Ecto neural progenitor cell (in vitro differentiated cells): ENCODE measurements around the gene IFI27.

Experiments used
- DNase-seq: peaks from one replicate; pipeline ENCODE4 v3.0.0-alpha.2; 2018; ENCODE audit warnings: low spot score

IFI27 gene

DNA sequence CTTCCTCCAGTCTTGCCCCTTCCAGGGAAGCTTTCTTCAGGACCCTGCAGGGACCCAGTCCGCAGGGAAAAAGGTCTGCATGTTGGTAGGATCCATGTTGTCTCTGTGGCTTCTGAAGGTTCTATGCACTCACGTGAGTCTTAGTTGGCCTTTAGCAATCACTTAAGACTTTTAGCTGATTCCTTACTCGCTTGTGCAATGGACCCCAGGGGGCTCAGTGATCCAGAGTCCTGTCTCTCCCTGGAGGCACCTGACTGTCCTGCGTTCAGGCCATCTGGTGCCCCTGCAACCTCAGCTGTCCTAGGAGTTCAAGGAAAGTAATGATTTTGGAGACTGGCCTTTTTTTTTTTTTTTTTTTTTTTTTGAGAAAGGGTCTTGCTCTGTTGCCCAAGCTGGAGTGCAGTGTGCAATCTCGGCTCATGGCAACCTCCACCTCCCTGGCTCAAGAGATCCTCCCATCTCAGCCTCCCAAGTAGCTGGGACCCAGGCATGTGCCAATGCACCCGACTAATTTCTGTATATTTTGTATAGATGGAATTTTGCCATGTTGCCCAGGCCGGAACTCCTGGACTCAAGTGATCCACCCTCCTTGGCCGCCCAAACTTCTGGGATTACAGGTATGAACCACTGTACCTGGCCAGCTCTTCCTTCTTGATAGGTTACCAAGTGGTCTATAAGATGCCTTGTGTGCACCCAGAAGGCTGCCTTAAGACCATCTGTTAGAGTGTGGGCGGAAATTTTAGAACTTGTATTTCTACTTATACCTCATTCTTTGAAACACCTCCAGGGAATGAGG is 14.2 kb downstream of the IFI27 start:
- peak; percentile 24 for DNase-seq

DNA sequence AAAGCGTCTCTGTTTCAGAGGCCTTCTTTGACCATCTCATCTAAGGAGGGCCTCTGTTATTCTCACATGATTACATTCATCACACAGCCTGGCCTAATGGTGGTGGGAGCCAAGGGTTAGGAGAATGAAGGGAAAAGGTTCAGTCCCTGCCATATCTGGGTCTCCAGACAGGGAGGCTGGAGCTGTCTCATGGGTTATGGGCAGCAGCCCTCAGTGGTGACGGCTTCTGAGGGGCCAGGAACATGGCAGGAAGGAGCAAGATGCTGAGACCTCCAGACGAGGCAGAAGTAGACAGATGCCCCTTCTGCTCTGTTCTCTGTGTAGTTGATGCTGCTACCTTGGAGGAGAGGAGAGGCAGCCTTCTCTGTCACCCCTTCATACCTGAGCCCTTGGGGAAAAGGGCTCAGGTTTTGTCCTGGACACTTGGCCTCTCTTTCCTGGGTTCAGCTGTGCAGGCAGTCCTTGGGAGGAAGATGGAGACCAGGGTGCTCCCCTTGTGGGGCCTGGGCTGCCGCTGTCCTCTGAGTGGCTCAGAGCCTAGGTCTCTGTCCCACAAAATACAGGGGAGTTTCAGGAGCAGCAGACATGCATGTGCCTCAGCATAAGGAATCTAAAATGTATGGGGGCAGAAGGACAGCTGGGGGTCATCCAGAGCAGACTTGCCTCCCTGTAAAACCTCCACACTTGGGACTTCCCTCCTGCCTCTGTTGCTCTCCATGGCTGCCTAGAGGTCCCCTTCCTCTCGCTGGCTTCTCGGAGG is 15.3 kb downstream of the IFI27 start:
- peak; percentile 28 for DNase-seq

DNA sequence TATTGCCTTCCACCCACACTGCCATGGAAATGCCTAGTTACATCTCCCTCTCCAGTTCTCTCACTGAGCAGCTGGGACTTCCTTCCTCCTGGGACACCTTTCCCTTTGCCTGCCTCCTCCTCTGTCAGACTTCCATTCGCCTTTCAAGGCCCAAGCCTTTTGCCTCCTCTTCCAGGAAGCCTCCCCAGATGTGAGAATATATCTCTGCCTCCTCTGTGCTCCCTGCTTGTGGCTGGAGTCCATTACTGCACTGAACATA is 15.8 kb downstream of the IFI27 start:
- peak; percentile 16 for DNase-seq

DNA sequence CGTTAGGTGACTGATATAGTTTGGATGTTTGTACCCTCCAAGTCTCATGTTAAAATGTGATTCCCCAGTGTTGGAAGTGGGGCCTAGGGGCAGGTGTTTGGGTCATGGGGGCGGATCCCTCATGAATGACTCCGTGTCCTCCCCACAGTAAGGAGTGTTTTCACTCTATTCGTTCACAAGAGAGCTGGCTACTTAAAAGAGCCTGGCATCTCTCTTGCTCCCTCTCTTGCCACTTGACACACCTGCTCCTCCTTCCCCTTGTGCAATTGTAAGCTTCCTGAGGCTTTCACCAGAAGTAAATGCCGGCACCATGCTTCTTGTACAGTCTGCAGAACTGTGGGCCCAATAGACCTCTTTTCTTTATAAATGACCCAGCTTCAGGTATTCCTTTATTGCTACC is 16.3 kb downstream of the IFI27 start:
- DNase-seq: no peak

DNA sequence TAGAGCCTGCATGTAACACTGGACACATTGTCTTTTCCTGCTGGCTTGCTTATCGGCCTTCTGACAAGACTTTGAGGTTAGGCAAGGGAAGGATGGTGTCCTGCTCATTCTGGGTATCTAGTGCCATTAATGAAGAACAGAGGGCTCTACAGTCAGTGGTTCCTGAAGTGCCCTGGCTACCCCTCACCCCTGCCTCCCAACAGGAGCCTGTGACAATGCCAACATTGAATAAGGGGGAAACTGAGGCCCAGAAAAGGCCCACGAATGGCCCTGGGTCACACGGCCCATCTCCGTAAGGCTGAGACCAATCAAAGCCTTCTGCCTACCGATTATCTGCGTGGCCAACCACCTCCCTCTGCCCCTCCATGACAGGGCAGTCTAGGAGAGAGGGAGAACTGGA is 16.8 kb downstream of the IFI27 start:
- DNase-seq: peak; percentile 12

DNA sequence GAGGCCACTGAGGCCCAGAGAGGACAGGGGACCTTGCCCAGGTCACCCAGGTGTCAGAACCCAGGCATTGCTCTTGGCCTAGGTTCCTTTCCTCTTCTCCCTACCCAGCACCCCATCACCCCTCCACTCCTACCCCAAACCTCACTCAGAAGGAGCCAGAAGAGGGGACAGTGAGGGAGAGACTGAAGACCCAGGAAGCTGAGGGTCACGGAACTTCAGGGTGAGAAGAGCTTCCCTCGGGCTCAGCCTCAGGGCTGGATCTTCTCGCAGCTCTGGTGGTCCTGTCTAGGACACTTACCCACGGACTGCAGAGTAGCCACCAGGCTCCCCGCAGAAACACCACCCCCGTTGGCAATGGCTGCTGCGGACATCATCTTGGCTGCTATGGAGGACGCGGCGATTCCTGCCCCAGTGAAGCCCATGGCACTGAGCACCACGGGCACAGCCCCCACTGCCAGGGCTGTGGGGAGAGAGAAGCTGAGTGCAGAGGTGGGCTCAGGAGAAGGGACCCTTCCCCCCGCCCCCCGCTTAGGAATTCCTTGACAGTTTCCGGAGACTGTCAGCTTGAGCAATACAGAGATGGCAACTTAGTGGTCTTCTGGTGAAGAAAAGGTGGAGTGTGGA is 17.8 kb downstream of the IFI27 start:
- peak; percentile 41 for DNase-seq

DNA sequence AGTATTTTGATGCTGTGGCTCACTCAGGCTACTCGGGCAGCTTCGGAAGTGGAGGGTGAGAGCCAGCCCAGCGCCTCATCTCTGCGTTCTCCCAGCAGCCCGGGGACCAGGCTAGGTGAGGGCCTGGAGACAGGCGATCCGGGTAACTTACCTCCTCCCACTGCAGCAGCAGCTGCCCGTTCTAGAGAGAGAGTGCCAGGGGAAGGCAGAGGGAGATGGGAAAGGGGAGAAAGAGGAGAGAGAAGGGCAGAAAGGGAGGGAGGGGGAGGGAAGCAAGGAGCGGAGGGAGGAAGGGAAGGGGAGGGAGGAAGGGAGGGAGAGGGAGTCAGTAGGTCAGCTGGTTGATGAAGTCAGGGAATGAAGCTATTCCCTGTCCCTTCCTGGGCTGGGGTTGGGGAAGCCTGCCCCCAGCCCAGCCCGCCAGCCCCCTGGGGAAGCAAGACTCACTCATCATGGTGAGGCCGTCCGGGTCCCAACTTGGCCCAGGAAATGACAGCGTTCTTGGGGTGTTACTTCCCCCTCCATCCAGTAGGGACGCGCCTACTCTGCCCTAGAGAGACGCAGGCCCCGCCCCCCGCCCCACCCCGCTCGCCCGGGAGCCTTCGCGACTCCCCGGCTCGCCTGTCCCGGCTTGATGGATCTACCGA is 18.7 kb downstream of the IFI27 start, which contains the start of gene IFI27L2:
Gene IFI27L2 (minus strand): TSS at position 494 of the 647 bp plus-strand sequence. CDS start 40 bp downstream, at position 454.
- DNase-seq: peak; percentile 89

DNA sequence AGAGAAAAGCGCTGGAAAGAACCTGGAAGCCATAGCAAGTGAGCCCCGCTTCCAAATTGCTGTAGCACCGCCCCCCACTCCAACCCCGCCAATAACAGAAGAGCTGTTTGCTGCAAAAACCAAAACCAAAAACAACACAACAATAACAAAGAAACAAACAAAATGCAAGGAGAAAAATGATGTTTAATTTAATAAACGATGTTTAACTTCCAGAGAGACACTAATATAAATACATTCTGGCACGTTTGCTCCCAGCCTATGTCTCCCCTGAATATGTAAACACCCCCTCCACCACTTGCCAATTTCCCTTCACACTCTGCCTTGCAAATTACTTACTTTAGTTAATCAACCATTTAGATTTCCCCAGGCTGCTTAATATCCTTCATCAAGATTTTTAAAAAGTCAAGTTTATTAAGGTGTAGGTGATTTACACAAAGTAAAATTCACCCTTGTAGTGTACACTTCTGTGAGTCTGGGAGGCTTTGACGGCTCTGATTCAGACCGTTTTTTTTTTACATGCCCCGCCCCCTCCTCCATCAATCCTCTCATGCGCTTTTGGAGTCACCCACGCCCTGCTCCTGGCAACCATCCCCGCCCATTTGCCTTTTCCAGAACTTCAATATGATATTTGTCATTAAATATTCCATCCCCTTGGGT is 19.4 kb downstream of the IFI27 start:
- peak; percentile 57 for DNase-seq

DNA sequence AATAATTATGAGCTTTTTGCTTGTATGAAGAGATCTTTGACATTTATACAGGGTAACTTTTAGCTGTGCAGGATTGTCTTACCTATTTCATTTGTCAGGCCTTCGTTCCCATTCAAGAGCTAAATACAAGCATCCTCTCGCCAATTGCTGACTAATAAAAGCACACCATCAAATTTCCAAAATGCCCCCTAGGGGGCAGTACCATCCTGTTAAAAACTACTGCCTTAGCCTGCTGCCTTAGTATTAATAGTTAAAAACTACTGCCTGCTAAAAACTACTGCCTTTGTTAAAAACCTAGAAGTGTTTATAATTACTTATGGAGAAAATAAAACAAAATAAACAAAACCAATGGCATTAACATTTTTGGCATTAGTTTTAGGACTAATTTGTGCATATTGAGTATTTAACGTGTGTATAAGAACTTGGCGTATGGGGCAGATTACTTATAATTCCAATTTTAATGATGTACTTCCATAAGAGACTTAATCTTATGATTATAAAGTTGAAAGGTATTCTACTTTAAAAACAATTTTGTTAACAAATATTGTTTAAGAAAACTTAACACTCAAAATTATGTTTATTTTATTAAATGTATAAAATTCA is 21.9 kb downstream of the IFI27 start:
- peak; percentile 62 for DNase-seq

DNA sequence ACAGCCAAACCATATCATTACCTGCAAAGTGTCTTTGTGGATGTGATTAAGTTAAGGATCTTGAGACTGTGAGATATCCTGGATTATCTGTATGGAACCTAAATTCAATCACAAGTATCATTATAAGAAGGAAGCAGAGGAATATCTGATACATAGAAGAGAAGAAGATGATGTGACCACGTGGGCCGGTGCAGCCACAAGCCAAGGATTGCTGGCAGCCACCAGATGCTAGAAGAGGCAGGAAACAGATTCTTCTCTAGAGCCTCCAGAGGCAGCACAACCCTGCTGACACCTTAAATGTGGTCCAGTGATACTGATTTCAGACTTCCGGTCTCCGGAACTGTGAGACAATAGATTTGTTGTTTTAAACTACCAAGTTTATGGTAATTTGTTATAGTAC is 24.9 kb downstream of the IFI27 start:
- DNase-seq: no peak

DNA sequence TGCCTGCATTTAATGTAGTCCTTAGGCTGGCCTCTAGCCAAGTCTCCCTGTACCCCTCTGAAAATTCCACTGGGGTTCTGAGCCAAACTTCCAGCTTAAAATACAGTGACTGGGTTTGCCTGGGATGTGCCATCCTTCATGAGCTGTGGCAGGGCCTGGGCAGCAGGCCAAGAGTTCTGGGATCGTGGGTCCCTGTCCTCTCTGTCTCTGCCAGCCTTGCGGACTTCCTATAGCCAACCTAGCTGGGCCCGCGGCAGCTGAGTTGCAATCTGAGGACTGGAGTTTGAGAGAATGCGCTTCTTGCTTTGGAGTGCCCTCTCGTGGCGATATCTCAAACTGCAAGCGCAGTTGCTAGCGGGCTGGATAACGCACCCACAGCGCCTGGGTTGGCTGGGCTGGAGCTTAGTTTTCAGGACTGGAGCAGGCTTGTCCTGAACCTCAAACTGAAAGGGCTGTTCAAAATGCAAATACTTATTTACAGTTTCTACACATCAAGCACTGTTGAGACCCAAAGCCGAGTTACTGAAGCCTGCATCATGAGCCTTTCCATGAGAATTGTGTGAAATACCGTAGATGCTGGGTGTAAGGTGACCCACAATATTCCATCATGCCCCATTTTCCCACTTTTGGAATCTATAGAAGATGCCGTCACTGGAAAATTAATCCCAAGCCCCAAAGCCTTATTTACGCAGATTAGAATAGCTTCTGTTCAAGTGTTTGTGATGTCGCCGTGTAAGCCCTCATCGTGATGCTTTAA is 26.2 kb downstream of the IFI27 start:
- peak; percentile 89 for DNase-seq

DNA sequence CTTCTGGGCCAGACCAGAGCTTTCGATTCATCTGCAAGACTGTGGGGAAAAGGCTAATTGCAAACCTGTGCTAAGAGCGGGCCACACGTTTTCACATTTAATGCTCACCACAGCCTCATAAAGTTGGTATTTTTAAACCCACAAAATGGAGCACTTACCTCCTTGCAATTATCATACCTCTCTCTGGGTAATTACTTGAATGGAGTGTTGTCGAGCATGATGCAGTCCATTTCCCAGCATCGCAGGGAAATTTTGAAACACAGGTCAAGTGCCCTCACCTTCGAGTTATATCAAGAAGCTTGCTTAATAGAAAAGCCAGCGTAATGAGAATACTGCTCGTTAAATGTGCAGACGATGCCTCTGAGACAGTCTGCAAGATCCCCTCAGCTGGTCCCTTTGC is 27.7 kb downstream of the IFI27 start:
- no peak for DNase-seq

DNA sequence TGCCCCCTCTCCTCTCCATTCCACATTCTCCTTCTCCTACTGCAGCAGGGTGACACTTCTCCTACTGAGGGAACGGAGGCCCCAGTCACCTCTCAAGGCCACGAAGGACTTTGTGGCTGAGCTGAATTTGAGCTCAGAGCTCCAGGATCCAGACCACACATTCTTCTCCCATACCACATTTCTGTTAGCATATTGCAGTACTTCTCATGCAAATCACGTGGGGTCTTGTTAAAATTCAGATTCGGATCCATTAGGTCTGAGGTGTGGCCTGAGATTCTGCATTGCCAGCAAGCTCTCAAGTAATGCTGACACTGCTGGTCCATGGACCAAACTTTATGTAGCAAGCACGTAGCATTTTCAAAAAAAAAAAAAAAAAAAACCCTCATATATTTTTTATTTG is 28.5 kb downstream of the IFI27 start:
- no peak for DNase-seq

DNA sequence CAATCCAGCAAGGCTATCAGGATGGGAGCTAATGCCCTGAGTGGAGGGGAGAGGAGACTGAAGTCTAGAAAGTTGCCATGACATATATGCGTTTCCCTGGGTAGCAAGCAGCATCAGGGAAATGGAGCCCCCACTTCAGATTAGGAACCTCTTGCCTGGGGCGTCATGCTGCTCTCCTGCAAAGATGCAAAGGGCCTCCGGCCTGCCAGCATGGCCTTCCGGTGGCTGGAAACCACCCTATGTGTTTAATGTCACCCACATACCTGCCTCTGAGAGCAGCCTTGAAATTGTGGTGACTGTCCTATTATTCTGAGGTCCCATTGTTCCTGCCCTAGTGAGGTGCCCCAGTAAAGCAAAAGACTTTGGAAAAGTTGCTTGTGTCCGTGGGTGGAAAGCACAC is 28.9 kb downstream of the IFI27 start:
- no peak for DNase-seq

DNA sequence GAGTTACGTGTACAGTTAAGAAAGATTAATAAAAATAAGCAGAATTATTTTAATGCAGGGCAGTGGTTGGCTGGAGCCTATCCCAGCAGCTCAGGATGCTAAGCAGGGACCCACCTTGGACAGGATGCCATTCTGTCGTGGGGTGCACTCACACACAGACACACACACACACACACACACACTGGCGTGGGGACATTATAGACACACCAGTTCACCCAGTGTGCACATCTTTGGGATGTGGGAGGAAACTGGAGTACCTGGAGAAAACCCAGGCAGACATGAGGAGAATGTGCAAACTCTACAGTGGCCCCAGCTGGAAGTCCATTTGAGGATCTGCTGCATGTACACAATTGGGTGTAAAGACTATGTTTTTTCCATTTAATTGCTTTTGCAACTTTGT is 31.7 kb downstream of the IFI27 start:
- DNase-seq: no peak

DNA sequence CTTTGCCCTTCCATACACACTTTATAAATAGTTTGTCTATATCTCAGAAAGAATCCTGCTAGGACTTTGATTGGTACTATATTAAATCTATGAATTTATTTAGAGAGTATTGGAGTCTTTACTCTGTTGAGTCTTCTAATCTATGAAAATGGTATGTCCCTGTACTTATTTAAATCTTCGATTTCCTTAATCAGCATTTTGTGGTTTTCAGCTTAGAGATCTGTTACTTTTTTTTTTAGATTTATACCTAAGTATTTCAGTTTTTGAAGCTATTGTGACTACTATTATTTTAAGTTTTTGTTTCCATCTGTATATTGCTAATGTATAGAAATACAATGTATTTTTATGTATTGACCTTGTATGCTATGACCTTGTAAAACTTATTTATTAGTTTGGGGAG is 32.3 kb downstream of the IFI27 start:
- DNase-seq: no peak

DNA sequence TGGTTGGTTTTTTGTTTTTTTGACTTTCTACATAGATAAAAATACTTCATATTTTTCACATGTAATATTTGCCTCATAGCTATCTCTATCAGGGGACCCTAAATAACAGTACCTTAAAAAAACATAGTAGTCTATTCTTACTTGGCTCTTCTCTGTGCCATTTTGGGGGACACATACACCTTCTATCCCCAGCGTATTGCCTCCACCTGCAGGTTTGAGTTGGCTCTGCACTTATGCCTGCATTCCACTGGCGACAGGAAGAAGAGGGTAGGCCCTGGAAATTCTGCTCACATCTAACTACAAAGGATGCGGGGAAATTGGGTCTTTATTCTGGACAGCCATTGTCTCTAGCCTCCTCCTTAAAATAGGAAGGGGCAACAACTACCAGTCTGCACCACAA is 32.7 kb downstream of the IFI27 start:
- no peak for DNase-seq

DNA sequence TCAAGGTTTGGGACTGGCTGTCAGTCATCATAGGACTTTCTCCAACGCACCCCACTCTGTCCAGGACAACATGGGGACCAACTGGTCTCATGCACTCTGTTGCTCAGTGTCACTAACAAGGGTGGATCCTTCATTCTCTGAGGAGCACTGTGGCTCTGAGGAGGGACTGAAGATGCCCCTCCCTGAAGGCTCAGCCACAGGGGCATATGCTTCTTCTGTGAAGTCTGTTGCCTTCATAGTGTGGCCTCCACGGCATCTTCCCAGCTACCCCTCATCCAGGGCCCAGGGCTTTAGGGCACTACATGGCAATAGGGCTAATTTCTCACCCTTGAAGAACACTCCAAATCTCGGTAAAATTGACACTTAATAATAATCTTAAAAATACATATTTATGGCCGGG is 33.2 kb downstream of the IFI27 start:
- DNase-seq: no peak

DNA sequence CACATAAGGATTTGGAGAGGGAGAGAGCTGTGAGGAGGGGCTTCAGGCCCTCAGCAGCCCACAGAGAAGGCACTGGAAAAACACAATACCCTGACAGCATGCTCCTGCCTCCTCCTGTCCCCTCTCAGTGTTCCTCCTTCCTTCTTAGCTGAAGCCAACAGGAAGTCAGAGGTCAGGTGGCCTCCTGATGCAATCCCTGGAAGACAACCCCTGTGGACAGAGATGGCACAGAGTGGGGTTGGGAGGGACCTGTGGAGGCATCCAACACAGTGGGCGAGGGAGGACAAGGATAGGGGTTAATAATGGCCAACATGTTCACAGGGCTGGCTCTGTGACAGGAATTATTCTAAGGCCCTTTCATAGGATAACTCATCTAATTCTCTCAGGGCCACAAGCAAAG is 34.2 kb downstream of the IFI27 start:
- DNase-seq: no peak

DNA sequence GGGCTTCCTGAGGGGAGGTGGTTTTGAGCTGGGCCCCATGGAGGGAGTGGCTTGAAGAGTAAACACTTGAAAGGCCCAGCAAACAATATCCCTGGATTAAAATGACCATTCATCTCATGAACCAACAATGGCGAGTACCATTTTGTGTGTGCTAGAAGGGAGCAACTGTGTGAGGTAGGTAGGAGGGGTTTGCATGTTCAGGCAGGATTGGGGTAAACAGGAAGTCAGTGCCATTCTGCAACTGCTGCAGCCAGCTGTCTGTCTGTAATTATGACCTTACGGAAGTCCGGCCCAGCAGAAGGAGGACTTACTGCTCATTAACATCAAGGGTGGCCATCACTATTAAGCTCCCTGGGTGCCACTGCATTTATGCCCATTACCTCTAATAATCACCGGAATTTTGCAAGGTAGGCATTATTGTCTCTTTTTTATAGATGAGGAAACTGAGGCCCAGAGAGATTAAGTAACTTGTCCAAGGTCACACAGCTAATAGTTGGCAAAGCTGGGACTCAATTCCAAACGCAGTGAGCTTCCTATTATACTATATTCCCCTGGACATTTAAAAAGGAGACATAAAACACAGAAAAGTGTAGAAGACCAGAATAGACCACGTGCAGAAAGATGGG is 35.5 kb downstream of the IFI27 start:
- DNase-seq: no peak

DNA sequence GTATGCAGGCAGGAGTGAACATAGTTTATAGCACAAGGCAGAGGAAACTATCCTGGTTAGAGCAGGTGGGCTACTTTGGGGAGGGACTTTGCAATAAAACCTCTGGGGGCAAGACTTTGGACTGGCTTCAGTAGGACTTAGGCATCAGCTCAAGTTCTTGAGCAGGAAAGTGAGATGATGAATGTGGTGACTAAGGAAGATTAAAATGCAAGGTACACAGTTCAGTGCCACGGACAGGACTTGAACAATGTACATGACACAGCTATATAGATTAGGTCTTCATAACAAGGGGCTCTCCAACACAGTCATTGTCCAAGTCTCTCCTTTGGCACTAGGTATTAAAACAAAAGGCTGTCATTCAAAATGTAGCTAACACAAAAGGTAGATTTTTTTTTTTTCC is 42.1 kb downstream of the IFI27 start:
- no peak for DNase-seq
